Right renal pelvis (tissue), 4 donors: Measurements from ENCODE around the gene CCDC18. TPM values are rescaled to one million over a fixed set of nuclear protein-coding genes. Genes with fewer than 3 reads are reported as not detected.
"Not testable (repeated sequence)": the region's sequence is repeated elsewhere in the genome, so short reads cannot be mapped to it uniquely, and the experiment has no call there.

ENCODE experiments used
- DNase-seq, 4 donors: peaks; one replicate each; pipeline ENCODE4 v3.0.0-alpha.2; 2013; ENCODE audit warnings: low read depth in 4 of 4, low spot score in 3 of 4, missing footprints in 1 of 4
- polyA plus RNA-seq, 4 donors: library from polyadenylated mRNA; unstranded; fragments of 120-200 nt; gene quantifications; one replicate each; pipeline ENCODE4 v1.2.1, GENCODE V29; 2013; ENCODE audit not compliant: insufficient read length in 4 of 4

CCDC18 gene, protein sequence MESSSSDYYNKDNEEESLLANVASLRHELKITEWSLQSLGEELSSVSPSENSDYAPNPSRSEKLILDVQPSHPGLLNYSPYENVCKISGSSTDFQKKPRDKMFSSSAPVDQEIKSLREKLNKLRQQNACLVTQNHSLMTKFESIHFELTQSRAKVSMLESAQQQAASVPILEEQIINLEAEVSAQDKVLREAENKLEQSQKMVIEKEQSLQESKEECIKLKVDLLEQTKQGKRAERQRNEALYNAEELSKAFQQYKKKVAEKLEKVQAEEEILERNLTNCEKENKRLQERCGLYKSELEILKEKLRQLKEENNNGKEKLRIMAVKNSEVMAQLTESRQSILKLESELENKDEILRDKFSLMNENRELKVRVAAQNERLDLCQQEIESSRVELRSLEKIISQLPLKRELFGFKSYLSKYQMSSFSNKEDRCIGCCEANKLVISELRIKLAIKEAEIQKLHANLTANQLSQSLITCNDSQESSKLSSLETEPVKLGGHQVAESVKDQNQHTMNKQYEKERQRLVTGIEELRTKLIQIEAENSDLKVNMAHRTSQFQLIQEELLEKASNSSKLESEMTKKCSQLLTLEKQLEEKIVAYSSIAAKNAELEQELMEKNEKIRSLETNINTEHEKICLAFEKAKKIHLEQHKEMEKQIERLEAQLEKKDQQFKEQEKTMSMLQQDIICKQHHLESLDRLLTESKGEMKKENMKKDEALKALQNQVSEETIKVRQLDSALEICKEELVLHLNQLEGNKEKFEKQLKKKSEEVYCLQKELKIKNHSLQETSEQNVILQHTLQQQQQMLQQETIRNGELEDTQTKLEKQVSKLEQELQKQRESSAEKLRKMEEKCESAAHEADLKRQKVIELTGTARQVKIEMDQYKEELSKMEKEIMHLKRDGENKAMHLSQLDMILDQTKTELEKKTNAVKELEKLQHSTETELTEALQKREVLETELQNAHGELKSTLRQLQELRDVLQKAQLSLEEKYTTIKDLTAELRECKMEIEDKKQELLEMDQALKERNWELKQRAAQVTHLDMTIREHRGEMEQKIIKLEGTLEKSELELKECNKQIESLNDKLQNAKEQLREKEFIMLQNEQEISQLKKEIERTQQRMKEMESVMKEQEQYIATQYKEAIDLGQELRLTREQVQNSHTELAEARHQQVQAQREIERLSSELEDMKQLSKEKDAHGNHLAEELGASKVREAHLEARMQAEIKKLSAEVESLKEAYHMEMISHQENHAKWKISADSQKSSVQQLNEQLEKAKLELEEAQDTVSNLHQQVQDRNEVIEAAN (N-terminal part only)
- polyA plus RNA-seq = 10 to 100 TPM in 2 of 4 donors, 1 to 10 TPM in 2; 8.5 to 11.0 (median 10.2) TPM

DNA sequence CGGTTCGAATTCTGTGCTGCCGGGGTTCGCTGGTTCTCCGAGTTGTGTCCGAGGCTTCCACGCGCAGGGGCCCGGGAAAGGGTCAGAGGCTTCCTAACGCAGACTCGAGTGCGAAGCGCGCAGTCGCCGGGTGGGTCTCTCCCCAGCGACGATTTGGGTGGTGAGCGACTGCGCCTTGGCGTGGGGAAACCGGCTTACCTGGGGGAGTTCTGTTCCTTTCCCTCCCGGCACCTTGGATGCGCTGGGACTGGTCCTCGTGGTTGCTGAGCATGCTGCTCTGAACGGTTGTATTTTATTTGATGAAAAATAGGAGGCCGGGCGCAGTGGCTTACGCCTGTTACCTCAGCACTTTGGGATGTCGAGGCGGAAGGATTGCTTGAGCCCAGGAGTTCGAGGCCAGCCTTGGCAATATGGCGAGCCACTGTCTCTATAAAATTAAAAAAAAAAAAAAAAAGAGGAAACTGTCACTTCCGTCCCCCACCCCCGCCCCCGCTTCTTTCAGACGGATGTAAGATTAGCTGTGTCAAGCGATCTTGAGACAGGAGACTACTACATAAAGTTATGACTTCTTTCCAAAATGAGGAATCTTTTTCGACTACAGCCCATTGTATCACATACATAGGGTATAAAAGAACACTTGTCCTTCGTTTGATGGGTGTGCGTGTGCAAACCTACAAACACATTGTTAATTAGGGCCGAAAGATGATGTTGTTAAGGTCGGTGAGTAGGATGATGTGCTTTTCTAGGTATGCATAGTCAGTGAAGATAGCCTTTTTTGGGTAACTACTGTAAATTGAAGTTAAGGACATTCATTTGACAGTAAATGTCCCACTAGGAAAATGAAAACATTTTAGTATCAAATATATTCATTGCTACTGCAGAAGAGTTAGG lies at the start of gene CCDC18:
TSS of gene CCDC18 (plus strand) at position 2 of the 891 bp plus-strand sequence. CDS start 2,638 bp downstream, outside the sequence.
- peak in 1 of 4 donors; percentile 32 for DNase-seq

DNA sequence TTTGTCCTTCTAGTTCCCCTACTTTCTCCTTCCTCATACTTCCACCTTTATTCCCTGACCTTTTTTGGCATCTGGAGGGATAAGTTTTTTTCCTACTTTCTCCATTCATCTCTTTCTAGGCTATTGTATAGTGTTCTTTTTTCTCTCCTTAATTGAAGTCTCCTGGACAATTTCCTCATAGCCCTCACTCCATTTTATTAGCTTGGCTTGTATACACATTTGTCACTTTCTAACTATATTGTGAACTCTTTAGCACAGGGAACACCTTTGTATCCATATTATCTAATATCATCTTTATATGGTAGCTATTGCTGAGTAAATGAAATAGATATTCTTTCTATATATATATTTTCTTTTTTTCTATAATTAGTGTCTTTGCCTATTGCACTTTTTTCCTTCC lies 47.9 kb upstream of the CCDC18 start:
- DNase-seq = no peak

DNA sequence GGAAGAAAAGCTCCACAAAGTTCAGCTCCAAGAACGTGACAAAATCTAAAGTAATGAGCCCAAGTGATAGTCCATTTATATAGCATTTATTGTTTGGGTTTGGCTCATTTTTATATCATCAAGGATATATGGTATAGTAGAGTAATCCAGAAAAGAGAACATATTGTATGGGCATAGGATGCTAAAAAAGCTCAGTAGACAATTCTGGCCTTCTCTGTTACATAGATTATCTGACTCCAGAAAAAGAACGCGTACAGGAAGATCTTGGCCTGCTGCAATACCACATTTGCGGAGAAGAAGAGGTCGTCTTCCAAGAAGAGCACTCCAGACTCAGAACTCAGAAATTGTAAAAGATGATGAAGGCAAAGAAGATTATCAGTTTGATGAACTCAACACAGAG lies 44.1 kb upstream of the CCDC18 start:
- no peak for DNase-seq

DNA sequence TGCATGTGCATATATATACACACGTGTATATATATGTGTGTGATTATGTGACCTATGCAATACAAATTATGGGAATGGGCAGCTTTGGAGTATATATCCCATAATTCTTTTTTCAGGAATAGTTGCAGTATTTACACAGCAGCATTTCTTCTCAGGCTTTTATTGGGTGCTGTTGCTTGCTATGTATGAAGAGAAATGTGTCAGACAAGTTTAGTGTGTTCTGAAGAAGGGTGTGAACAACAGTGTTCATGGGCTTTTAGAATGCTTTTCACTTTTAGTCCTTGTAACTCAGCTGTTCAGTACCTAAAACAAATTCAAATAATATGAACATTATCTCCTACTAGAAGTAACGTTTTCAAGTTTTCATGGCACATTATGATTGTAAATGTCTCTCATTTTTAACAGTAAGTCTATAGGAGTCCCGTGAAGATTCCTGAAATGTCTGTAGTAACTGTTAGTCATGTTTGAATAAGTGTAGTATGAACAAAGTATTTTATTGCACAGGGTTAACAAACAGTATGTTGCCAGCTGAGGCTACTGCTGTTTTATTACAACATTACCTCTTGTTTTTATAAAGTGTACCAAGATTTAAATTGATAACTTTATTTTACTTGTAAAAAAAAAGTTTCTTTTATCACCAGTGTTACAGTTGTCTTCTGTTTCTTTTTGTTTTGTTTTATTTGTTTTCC lies 42.8 kb upstream of the CCDC18 start:
- no peak for DNase-seq

DNA sequence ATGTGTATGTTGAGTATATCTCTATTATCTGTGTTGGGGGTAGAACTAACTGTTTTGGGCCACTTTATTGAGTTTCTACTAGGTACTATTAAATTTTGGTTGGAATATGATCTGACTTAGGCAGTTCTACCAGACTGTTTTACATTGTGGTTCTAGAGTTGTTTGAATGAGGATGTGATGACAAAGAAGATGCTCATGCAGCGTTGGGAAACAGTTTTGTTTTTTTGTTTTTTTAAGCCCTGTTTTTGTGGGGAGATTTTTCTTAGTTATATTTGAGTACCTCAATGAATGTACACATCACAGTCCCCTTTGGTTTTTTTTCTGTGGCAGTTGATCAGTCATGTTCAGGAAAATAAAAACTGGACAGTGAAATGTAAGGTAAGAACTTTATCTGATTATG lies 40.4 kb upstream of the CCDC18 start:
- no peak for DNase-seq

DNA sequence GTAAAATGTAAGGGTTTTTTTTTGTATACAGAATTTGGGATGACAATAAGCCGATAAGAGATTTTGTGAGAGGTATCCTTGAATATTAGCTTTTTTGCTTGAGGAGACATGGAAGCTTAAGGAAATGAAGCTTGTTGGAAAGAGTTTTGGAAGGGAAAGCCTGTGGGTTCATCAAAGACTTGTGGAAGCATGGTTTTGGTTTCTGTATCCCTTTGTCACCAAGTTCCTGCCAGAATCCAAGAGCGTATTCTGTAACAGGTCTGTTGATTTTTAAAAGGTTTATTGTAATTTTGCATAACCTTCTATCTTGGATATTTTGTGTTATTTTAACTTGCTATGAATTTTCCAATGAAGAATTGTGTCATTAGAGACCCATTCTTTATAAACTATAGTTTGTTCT lies 38.4 kb upstream of the CCDC18 start:
- no peak for DNase-seq

DNA sequence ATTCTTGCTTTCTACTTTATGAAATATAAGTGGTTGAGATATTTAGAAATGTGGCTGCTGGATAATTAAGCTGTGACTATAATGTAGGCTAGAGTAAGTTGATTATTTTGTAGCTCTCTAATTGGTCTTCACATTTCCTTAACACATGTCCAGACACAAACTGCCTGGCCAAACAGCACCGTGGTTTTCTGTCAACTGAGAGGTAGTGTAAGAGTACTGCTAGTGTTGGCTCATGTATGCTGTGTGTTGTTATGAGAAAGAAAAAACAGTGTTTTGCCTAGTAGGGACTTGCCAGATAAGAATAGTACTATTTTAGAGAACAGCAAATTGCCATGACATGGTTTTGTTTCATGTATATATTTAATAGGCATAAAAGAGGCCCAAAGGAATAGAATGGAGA lies 37.4 kb upstream of the CCDC18 start:
- no peak for DNase-seq

DNA sequence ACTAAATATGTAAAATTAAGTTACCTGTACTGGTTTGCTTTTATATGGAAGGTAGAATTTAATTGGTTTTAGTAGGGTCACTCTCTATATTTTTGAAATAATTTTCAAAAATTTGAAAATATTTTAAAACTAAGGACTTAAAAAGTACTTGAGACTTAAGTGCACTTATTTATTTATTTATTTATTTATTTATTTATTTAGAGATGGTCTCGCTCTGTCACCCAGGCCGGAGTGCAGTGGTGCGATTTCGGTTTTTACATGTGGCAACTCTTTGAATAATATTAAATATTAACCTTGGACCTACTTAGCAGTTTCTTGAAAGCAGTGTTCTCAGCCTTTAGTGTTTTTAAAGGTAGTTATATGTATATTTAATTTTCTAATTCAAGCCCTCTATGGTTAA lies 36.8 kb upstream of the CCDC18 start:
- DNase-seq = no peak

DNA sequence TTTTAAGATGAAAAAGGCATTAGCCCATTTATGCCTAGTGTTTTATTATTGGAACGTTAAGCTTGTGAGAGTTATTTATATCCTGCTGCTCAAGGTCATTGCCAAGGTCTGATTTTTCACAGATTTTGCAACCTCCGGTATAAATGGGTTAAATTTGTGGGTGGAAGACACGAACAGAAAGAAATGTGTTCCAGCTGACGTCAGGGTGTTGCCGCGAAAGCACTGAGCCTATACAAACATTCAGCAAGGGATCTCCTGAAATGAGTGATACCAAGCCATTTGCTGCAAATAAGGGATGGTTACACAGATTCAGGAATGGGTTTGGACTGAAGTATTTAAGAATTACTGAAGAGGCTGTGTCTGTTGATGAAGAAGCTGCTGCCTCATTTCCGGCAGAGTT lies 32.5 kb upstream of the CCDC18 start:
- DNase-seq = no peak

DNA sequence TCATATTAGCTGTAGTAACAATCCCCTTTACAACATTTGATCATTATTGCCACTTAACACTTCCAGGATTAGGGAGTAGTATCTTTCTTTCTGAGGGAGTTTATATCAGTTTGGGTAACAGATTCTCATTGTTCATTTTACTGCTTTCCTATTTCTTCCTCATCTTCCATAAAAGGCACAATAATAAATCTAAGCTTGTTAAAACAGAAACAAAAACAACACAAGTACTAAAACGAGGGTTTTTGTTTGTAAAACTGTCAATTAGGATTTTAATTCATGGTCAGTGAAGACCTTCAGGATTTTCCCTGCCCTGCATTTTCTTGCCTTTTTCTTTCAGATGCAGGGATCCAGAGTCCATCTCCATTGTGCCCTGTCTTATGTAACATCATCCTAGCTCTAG lies 29.8 kb upstream of the CCDC18 start:
- no peak for DNase-seq

DNA sequence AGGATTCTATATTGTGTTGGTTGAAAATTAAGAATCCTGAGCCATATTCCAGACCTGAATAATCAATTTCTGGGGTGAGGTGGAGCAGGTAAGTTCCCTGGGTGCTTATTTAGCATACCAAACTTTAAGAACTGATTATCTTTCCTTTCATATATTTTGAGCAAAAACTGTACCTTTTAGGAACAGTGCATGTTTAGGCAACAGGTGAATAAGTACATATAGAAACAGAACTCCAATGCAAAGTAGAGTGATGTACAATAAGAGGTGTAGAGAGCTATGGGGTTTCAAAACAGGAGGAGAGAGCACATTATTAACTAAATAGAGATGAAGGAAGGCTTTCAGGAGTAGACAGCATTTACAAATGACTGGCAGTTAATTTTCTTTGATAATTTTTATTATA lies 29.1 kb upstream of the CCDC18 start:
- DNase-seq = no peak

DNA sequence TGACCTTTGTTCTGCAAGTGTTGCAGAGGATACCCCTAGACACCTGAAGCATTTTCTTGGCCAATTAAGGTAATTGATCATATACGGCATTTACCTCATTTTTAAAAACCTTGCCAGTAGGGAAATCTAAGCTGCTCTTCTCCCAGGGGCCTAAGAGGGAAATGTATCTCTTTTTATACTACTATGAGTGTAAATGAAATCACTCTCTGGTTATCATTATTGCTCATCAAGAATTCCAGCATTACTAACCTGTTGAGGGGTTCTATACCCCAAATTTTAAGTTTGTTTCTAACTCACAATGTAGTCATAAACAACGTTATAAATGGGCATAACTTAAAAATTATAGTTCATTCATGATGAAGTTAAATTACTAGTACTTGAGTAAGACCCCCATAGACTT lies 27.7 kb upstream of the CCDC18 start:
- no peak for DNase-seq

DNA sequence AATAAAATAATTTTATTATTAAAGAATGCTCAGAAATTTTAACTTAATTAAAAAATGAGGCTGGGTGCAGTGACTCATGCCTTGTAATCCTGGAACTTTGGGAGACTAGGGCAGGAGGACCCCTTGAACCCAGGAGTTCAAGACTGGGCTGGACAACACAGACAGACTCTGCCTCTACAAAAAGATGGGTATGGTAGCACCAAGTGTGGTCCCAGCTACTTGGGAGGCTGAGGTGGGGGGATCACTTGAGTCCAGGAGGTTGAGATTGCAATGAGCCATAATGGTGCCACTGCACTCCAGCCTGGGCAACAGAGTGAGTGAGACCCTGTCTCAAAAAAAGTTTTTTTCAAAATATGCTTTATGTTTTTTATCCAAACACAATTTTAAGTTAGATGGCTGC lies 25.6 kb upstream of the CCDC18 start:
- DNase-seq = no peak

DNA sequence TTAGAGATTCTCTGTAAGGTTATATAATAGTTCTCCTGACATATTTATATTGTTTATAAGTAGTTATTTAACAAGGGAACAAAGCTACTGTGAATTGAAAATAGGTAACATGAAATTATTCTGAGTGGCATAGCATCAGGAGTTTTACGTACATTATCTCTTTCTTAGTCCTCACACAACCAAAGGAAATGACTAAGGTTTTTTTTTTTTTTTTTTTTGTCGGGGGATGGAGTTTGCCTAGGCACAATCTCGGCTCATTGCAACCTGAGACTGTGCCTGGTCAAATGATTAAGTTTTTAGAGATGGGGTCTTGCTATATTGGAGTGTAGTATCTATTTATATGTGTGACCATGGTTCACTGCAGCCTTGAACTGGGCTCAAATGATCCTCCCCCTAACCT lies 25.2 kb upstream of the CCDC18 start:
- no peak for DNase-seq

DNA sequence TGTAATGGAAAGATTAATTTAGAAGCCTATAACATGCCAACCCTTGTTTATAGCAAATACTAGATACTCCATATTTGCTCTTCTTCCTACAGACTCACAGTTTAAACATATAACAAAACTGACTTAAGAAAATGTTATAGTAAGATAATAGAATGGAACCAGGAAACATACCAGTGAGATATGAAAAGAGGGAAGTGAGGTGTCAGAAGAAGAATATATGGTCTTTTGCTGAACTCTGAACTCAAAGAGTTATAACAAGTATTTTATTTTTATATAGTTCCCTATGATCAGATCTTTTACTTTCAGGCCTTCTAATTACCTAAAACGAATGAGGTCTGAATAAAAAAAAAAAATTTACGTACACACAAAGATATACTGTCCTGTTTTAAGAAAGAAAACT lies 21.2 kb upstream of the CCDC18 start:
- DNase-seq = no peak

DNA sequence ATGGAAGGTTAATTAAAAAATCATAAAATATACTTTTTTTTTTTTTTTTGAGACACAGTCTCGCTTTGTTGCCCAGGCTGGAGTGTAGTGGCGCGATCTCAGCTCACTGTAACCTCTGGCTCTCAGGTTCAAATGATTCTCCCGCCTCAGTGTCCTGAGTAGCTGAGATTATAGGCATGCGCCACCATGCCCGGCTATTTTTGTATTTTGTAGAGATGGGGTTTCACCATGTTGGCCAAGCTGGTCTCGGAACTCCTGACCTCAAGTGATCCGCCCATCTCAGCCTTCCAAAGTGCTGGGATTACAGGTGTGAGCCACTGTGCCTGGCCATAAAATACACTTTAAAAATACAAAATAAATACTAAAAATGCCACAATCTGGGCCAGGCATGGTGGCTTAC lies 17.2 kb upstream of the CCDC18 start:
- not testable (repeated sequence) for DNase-seq

DNA sequence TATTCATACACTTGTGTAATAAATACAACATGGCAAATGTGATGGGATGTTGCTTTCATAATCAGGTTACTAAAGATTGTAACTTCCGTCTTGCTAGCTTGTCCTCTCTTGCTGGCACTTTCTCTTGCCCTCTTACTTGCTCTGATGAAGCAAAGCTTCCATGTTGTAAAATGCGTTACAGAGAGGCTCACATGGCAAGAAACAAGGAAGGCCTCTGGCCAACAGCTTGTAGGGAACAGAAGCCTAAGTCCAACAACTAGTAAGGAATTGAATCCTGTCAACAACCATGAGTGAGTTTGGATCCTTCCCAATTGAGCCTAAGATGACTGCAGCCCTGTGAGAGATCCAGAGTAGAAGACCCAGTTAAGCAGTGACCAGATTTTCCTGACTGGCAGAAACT lies 15.7 kb upstream of the CCDC18 start:
- DNase-seq = no peak

DNA sequence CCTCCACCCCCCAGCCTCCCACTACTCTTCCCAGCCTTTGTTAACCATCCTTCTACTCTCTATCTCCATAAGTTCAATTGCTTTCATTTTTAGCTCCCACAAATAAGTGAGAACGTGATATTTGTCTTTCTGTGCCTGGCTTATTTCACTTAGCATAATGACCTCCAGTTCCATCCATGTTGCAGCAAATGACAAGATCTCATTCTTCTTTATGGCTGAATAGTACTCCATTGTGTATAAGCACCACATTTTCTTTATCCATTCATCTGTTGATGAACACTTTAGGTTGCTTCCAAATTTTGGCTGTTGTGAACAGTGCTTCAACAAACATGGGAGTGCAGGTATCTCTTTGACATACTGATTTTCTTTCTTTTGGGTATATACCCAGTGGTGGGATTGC lies 14.6 kb upstream of the CCDC18 start:
- DNase-seq = not testable (repeated sequence)

DNA sequence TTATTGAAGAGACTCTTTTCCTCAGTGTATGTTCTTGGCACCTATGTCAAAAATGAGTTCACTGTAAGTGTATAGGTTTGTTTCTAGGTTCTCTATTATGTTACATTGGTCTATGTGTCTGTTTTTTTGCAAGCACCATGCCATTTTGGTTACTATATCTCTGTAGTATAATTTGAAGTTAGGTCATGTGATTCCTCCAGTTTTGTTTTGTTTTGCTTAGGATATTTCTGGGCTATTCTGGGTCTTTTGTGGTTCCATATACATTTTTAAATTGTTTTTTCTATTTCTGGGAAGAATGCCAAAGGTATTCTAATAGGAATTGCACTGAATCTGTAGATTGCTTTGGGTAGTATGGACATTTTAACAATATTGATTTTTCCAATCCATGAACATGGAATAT lies 13.5 kb upstream of the CCDC18 start:
- no peak for DNase-seq
